Coronary artery (tissue), 2 donors: ENCODE measurements around the gene PES1.

Source experiments
- DNase-seq: peaks from one replicate; pipeline ENCODE4 v3.0.0-alpha.2; 2017; ENCODE audit warnings: low spot score
- H3K27ac ChIP-seq, 2 donors: fragments of 200-600 bp; sonication (generic); one replicate each; pipeline ENCODE4 v1.5.1; 2016 to 2019
- H3K4me3 ChIP-seq: fragments of 200-600 bp; sonication (generic); 2 replicates; pipeline ENCODE4 v1.5.1; 2016; ENCODE audit warnings: mild to moderate bottlenecking, moderate library complexity
- CTCF ChIP-seq: fragments of 200-600 bp; sonication (generic); IDR thresholded peaks from one replicate; pipeline ENCODE4 v1.5.1; 2019; ENCODE audit warnings: antibody characterized with exemption

The PES1 gene

GRCh38 chr22:30609260-30610185 is 17.8 kb upstream of the PES1 start:
- Histone ChIP-seq H3K27ac (peak overlapping the region in 1 of 2 donors; percentile 70), H3K4me3 (no peak overlapping the region)
- DNase-seq, result no peak
- no peak for TF ChIP-seq CTCF

GRCh38 chr22:30607939-30608338 is 16.2 kb upstream of the PES1 start:
- Histone ChIP-seq H3K27ac (peak overlapping the region in 1 of 2 donors; percentile 67), H3K4me3 (peak overlapping the region; percentile 78)
- DNase-seq, result no peak
- TF ChIP-seq CTCF, result no peak

GRCh38 chr22:30607300-30607930 is 15.7 kb upstream of the PES1 start:
- no peak for DNase-seq
- Histone ChIP-seq H3K27ac (peak overlapping the region; percentile 31 to 85), H3K4me3 (peak overlapping the region; percentile 78)
- no peak for TF ChIP-seq CTCF

- DNase-seq, result peak; percentile 81
- TF ChIP-seq CTCF, result no peak
- Histone ChIP-seq H3K4me3 (peak within 1 kb of the TSS; percentile 78), H3K27ac (peak within 1 kb of the TSS; percentile 31 to 85)
These were observed 15.0 kb upstream of the PES1 start, which contains the start of gene TCN2 for GRCh38 chr22:30606455-30607299. TSS of gene TCN2 (plus strand) at chr22:30607174. CDS start at chr22:30607332, 158 bp downstream.

- H3K27ac ChIP-seq, result no peak overlapping the region
- TF ChIP-seq CTCF, result peak; percentile 56
- peak overlapping the region; percentile 78 for H3K4me3 ChIP-seq
- DNase-seq, result no peak
These were observed 13.9 kb upstream of the PES1 start for GRCh38 chr22:30605449-30606110.

GRCh38 chr22:30604723-30605122 is 13.0 kb upstream of the PES1 start:
- H3K27ac ChIP-seq, result no peak overlapping the region
- DNase-seq, result no peak

More at GRCh38 chr22:30604723-30605122, 13.0 kb upstream of the PES1 start:
- TF ChIP-seq CTCF, result no peak
- no peak overlapping the region for H3K4me3 ChIP-seq
